SK-N-SH treated with all-trans-retinoic acid at 6 μM for 48 hours (cell line): ENCODE measurements around the gene CDKN1A.

Experiments used
- ATAC-seq: fragments of 200-7000 bp; cut with Tn5 transposase; 3 replicates; pipeline ENCODE4 v1.9.1; 2020; ENCODE audit warnings: mild to moderate bottlenecking, moderate library complexity
- ARNTL ChIP-seq: fragments of 450-650 bp; formaldehyde crosslinking; IDR thresholded peaks from 2 replicates; pipeline ENCODE4 v1.5.0; 2020; ENCODE audit warnings: low read depth, mild to moderate bottlenecking, moderate library complexity, borderline replicate concordance
- BACH2 ChIP-seq: fragments of 250-450 bp; sonication (Bioruptor Pico); IDR thresholded peaks from 2 replicates; pipeline ENCODE4 v1.9.0; 2021; ENCODE audit warnings: mild to moderate bottlenecking, borderline replicate concordance
- CREB5 ChIP-seq: fragments of 250-450 bp; sonication (Bioruptor Pico); IDR thresholded peaks from 2 replicates; pipeline ENCODE4 v1.5.1; 2020; ENCODE audit warnings: low read depth, mild to moderate bottlenecking, moderate library complexity
- CSDC2 ChIP-seq: fragments of 250-450 bp; sonication (Bioruptor Pico); IDR thresholded peaks from 2 replicates; pipeline ENCODE4 v1.5.0; 2020; ENCODE audit warnings: mild to moderate bottlenecking, moderate library complexity
- CSRNP3 ChIP-seq: fragments of 250-450 bp; sonication (Bioruptor Pico); IDR thresholded peaks from 2 replicates; pipeline ENCODE4 v1.5.1; 2021; ENCODE audit warnings: mild to moderate bottlenecking, moderate library complexity
- ESRRG ChIP-seq: fragments of 250-450 bp; sonication (Bioruptor Pico); IDR thresholded peaks from 2 replicates; pipeline ENCODE4 v1.6.1; 2021; ENCODE audit warnings: mild to moderate bottlenecking
- GLIS3 ChIP-seq: fragments of 250-450 bp; sonication (Bioruptor Pico); IDR thresholded peaks from 2 replicates; pipeline ENCODE4 v1.5.0; 2020; ENCODE audit warnings: mild to moderate bottlenecking, moderate library complexity
- ISL1 ChIP-seq: fragments of 250-450 bp; sonication (Bioruptor Pico); IDR thresholded peaks from 2 replicates; pipeline ENCODE4 v2.1.2; 2022; ENCODE audit warnings: mild to moderate bottlenecking, moderate library complexity
- OSR1 ChIP-seq: fragments of 250-450 bp; sonication (Bioruptor Pico); IDR thresholded peaks from 2 replicates; pipeline ENCODE4 v1.8.0; 2022; ENCODE audit warnings: moderate library complexity, mild to moderate bottlenecking, inconsistent platforms
- PATZ1 ChIP-seq: fragments of 250-450 bp; sonication (Bioruptor Pico); IDR thresholded peaks from 2 replicates; pipeline ENCODE4 v1.8.0; 2020; ENCODE audit warnings: mild to moderate bottlenecking, moderate library complexity, borderline replicate concordance
- POU6F1 ChIP-seq: fragments of 250-450 bp; sonication (Bioruptor Pico); IDR thresholded peaks from 2 replicates; pipeline ENCODE4 v1.8.0; 2021; ENCODE audit warnings: low read depth, mild to moderate bottlenecking, moderate library complexity, borderline replicate concordance
- PPARA ChIP-seq: fragments of 250-450 bp; sonication (Bioruptor Pico); IDR thresholded peaks from 2 replicates; pipeline ENCODE4 v1.5.0; 2020; ENCODE audit warnings: mild to moderate bottlenecking, borderline replicate concordance
- RARB ChIP-seq: fragments of 250-450 bp; sonication (Bioruptor Pico); IDR thresholded peaks from 2 replicates; pipeline ENCODE4 v1.8.0; 2021; ENCODE audit warnings: mild to moderate bottlenecking, moderate library complexity
- TCF4 ChIP-seq: fragments of 250-450 bp; sonication (Bioruptor Pico); IDR thresholded peaks from 2 replicates; pipeline ENCODE4 v1.8.0; 2021; ENCODE audit warnings: mild to moderate bottlenecking, moderate library complexity, borderline replicate concordance
- TOX ChIP-seq: fragments of 250-450 bp; sonication (Bioruptor Pico); IDR thresholded peaks from 2 replicates; pipeline ENCODE4 v1.8.0; 2021; ENCODE audit warnings: mild to moderate bottlenecking, moderate library complexity, borderline replicate concordance
- TSHZ2 ChIP-seq: fragments of 250-450 bp; sonication (Bioruptor Pico); IDR thresholded peaks from 2 replicates; pipeline ENCODE4 v1.5.0; 2020; ENCODE audit warnings: mild to moderate bottlenecking, moderate library complexity
- ZC3H10 ChIP-seq: fragments of 250-450 bp; sonication (Bioruptor Pico); IDR thresholded peaks from 2 replicates; pipeline ENCODE4 v1.5.1; 2021; ENCODE audit warnings: mild to moderate bottlenecking, moderate library complexity
- ZFP3 ChIP-seq: fragments of 250-450 bp; sonication (Bioruptor Pico); IDR thresholded peaks from 2 replicates; pipeline ENCODE4 v1.5.0; 2020; ENCODE audit warnings: mild to moderate bottlenecking, moderate library complexity
- ZFP30 ChIP-seq: fragments of 450-650 bp; formaldehyde crosslinking; IDR thresholded peaks from 2 replicates; pipeline ENCODE4 v1.5.0; 2022; ENCODE audit warnings: mild to moderate bottlenecking, moderate library complexity
- ZNF565 ChIP-seq: fragments of 450-650 bp; formaldehyde crosslinking; conservative IDR thresholded peaks from 2 replicates; pipeline ENCODE4 v1.5.0; 2020; ENCODE audit warnings: low read depth, mild to moderate bottlenecking, moderate library complexity
- ZNF70 ChIP-seq: fragments of 450-650 bp; formaldehyde crosslinking; IDR thresholded peaks from 2 replicates; pipeline ENCODE4 v1.5.0; 2020; ENCODE audit warnings: mild to moderate bottlenecking, moderate library complexity
- ZNF8 ChIP-seq: fragments of 450-650 bp; formaldehyde crosslinking; IDR thresholded peaks from 2 replicates; pipeline ENCODE4 v1.5.0; 2020; ENCODE audit warnings: mild to moderate bottlenecking, moderate library complexity

CDKN1A gene

GRCh38 chr6:36636687-36637418 lies 41.7 kb upstream of the CDKN1A start (continued):
- TF ChIP-seq TOX (no peak), ISL1 (CRISPR knock-in tag) (no peak), ZNF70 (CRISPR knock-in tag) (no peak), CSDC2 (CRISPR knock-in tag) (no peak), CREB5 (no peak), ZFP30 (no peak), CSRNP3 (CRISPR knock-in tag) (no peak), TCF4 (CRISPR knock-in tag) (no peak)

- ATAC-seq = no peak
- TF ChIP-seq TSHZ2 (CRISPR knock-in tag) (no peak), GLIS3 (CRISPR knock-in tag) (no peak), ZFP3 (CRISPR knock-in tag) (no peak), ZNF565 (no peak), ZNF8 (CRISPR knock-in tag) (no peak), ZC3H10 (CRISPR knock-in tag) (no peak), OSR1 (CRISPR knock-in tag) (no peak), CSRNP3 (CRISPR knock-in tag) (no peak), RARB (CRISPR knock-in tag) (no peak), ESRRG (no peak), ARNTL (no peak), ZFP30 (no peak), ISL1 (CRISPR knock-in tag) (no peak), BACH2 (no peak), POU6F1 (no peak), ZNF70 (CRISPR knock-in tag) (no peak), CSDC2 (CRISPR knock-in tag) (no peak)
These were observed 39.9 kb upstream of the CDKN1A start for GRCh38 chr6:36638579-36638978.

GRCh38 chr6:36639171-36639808 lies 39.2 kb upstream of the CDKN1A start:
- no peak for ATAC-seq
- TF ChIP-seq TOX (no peak), RARB (CRISPR knock-in tag) (no peak), ZFP3 (CRISPR knock-in tag) (no peak), TCF4 (CRISPR knock-in tag) (no peak), ESRRG (no peak), GLIS3 (CRISPR knock-in tag) (no peak), PATZ1 (CRISPR knock-in tag) (no peak), ZFP30 (no peak), OSR1 (CRISPR knock-in tag) (no peak), ISL1 (CRISPR knock-in tag) (no peak), PPARA (no peak), ZNF565 (no peak), ZNF8 (CRISPR knock-in tag) (no peak), TSHZ2 (CRISPR knock-in tag) (no peak)
